Gastrocnemius medialis (tissue), 4 donors: ENCODE results near the gene SYT9.

Experiments used
- POLR2A ChIP-seq, 2 donors: fragments of 450-650 bp; IDR thresholded peaks; one replicate each; pipeline ENCODE4 v1.6.1; 2017; ENCODE audit warnings: antibody characterized with exemption in 2 of 2, mild to moderate bottlenecking in 2 of 2, moderate library complexity in 2 of 2
- TF ChIP-seq, protein P1 (sequence below), 5 experiments: fragments of 450-650 bp in 3 of 5; fragments of 200-600 bp in 2 of 5; sonication (generic) in 2 of 5; IDR thresholded peaks in 4 of 5; conservative IDR thresholded peaks in 1 of 5; 1 replicate in 4 of 5; 2 replicates in 1 of 5; pipeline ENCODE4 v1.5.1; 2016 to 2019; ENCODE audit warnings: antibody characterized with exemption in 5 of 5, mild to moderate bottlenecking in 3 of 5, moderate library complexity in 3 of 5

DNA sequence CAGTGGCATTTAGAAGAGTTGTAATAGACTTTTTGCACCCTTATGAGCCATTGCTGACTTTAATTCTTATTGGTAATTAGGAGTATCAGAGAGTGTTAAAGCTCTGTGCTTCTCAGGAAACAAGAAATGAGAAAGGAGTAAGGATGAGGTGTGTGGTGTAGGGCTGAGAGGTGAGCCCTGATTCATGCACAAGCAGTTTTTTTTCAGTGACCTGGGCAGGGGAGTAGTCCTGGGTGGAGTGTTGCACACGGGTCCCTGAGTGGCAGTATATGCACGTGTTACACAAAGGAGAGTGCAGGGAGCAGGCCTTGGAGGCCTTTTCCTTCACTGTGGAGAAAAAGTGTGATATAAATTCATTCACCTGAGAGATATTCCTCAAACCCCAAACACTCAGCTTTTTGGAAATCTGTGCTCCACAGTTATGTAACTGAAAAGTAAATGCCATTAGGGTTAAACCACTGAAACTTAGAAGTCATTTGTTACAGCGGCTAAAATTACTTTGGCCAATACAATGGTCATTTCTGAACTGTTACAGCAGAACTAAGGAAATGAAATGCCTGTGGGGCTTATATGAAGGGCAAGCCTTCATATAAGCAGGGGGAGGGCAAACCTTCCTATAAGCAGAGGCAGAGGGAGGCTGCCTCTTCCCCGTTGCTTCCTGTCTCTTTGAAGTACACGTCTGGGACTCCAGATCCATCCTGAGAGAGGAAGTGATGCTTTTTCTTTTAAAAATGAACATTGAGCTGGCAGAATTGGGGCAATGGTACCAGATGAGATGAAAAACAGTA, 171.0 kb downstream of the SYT9 start:
- TF ChIP-seq, protein P1, sequence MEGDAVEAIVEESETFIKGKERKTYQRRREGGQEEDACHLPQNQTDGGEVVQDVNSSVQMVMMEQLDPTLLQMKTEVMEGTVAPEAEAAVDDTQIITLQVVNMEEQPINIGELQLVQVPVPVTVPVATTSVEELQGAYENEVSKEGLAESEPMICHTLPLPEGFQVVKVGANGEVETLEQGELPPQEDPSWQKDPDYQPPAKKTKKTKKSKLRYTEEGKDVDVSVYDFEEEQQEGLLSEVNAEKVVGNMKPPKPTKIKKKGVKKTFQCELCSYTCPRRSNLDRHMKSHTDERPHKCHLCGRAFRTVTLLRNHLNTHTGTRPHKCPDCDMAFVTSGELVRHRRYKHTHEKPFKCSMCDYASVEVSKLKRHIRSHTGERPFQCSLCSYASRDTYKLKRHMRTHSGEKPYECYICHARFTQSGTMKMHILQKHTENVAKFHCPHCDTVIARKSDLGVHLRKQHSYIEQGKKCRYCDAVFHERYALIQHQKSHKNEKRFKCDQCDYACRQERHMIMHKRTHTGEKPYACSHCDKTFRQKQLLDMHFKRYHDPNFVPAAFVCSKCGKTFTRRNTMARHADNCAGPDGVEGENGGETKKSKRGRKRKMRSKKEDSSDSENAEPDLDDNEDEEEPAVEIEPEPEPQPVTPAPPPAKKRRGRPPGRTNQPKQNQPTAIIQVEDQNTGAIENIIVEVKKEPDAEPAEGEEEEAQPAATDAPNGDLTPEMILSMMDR (IDR thresholded peaks at IDR 0.05 in 4 of 5, conservative IDR thresholded peaks at IDR 0.05 in 1 of 5) = no peak
- TF ChIP-seq POLR2A (IDR thresholded peaks at IDR 0.05) = no peak
